ENCODE data around the gene MAP2K7.

Gene MAP2K7

DNA sequence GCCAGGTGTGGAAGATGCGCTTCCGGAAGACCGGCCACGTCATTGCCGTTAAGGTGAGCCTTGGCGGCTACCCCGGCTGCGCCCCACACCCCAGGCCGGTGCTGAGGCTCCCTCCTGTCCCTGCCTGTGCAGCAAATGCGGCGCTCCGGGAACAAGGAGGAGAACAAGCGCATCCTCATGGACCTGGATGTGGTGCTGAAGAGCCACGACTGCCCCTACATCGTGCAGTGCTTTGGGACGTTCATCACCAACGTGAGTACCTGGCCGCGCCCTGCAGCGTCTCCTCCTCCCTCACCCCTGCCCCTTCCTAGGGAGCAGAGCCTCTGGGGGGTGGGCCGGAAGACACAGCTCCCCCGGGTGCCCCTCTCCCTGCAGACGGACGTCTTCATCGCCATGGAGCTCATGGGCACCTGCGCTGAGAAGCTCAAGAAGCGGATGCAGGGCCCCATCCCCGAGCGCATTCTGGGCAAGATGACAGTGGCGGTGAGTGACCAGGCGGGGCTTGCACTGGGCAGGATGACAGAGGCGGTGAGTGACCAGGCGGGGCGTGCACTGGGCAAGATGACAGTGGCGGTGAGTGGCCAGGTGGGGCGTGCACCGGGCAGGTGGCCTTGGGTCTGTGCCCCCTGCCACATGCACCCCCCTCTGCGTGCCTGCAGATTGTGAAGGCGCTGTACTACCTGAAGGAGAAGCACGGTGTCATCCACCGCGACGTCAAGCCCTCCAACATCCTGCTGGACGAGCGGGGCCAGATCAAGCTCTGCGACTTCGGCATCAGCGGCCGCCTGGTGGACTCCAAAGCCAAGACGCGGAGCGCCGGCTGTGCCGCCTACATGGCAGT lies 6.9 kb downstream of the MAP2K7 start:
- TF ChIP-seq, protein P1, sequence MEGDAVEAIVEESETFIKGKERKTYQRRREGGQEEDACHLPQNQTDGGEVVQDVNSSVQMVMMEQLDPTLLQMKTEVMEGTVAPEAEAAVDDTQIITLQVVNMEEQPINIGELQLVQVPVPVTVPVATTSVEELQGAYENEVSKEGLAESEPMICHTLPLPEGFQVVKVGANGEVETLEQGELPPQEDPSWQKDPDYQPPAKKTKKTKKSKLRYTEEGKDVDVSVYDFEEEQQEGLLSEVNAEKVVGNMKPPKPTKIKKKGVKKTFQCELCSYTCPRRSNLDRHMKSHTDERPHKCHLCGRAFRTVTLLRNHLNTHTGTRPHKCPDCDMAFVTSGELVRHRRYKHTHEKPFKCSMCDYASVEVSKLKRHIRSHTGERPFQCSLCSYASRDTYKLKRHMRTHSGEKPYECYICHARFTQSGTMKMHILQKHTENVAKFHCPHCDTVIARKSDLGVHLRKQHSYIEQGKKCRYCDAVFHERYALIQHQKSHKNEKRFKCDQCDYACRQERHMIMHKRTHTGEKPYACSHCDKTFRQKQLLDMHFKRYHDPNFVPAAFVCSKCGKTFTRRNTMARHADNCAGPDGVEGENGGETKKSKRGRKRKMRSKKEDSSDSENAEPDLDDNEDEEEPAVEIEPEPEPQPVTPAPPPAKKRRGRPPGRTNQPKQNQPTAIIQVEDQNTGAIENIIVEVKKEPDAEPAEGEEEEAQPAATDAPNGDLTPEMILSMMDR (conservative IDR thresholded peaks at IDR 0.05; ENCODE audit: low read length): no peak
- no peak for DNase-seq (ENCODE audit: low read depth)
- H3K4me3 ChIP-seq (ENCODE audit: low read length): no peak overlapping the region

DNA sequence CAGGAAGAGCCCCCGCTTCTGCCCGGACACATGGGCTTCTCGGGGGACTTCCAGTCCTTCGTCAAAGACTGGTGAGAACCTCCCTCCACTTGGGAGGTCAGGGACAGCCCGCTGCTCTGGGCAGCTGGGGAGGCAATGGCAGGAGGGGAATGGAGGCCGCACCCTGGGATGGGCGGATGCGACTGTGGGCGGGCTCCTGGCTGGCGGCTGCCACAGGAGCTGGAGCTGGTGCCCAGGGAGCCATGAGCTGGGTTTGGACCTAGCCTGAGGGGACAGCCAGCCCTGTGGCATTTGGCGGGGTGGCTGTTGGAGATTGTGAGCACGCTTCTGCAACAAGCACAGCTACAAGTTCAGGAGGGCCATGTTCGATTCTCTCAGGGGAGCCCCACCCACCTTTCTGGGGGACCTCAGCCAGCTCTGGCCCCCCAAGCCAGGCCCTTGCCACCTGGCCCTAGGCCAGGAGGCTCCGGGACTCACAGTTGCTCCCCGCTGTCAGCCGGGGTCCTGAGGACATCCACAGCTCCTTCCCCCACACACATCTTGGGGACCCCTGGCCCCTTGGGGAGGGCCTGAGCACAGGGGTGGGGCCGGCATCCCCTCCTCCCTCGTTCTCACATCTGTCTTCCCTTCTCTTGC lies 7.9 kb downstream of the MAP2K7 start:
- TF ChIP-seq, protein P1 (conservative IDR thresholded peaks at IDR 0.05; ENCODE audit: low read length): no peak
- H3K4me3 ChIP-seq (ENCODE audit: low read length): no peak overlapping the region
- no peak for DNase-seq (ENCODE audit: low read depth)

DNA sequence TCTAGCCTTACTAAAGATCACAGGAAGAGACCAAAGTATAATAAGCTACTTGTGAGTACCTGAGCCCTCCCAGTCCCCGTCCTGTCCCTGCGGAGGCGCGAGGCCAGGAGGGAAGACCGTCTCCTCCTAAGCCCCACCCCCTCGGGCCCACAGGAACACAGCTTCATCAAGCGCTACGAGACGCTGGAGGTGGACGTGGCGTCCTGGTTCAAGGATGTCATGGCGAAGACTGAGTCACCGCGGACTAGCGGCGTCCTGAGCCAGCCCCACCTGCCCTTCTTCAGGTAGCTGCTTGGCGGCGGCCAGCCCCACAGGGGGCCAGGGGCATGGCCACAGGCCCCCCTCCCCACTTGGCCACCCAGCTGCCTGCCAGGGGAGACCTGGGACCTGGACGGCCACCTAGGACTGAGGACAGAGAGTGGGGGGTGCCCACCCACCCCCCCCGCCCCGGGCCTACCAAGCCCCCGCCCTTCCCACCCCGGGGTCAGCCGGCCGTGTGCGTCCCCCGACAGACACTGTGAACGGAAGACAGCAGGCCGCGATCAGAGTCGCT lies 8.5 kb downstream of the MAP2K7 start:
- DNase-seq (ENCODE audit: low read depth): no peak
- TF ChIP-seq, protein P1 (conservative IDR thresholded peaks at IDR 0.05; ENCODE audit: low read length): no peak
- H3K4me3 ChIP-seq (ENCODE audit: low read length): no peak overlapping the region

DNA sequence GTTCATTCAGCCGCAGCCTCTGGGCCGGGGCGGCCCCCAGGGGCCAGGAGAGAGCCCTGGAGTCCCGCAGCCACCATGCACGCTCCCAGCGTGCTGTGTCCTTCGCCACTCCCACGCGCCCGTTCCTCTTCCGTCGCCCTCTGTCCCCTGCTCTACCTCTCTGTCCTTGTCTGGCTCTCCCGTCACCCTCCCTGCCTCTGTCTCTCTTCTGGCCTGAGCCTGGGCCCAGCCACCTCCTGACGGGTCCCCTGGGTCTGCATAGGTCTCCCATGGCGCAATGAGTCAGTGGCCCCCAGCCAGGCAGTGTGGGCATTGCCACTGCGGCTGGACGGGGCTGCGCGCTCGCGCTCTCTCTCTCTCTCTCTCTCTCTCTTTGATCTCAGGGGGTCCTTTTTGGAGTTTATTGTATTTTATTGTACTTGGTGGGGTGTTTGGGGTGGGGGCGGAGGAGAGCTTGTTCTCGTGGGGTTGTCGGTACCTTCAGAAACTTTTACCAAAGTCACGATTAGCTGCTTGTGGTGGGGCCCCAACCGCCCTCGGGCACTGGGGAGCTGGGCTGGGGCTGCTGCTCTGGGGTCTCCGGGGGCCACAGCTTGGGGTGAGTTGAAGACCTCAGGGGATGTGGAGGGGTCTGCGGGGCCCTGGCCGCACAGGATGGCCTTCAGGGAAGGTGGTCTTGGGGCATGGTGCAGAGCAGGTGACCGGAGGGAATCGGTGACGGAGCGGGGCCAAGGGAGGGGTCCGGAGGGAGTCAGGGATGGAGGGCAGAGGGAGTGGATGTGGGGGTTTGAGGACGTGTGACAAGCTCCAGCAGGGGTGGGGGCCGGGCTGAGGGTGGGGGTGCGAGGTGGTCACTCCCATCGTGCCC lies 9.3 kb downstream of the MAP2K7 start:
- no peak for DNase-seq (ENCODE audit: low read depth)
- no peak overlapping the region for H3K4me3 ChIP-seq (ENCODE audit: low read length)
- TF ChIP-seq, protein P1 (conservative IDR thresholded peaks at IDR 0.05; ENCODE audit: low read length): no peak

DNA sequence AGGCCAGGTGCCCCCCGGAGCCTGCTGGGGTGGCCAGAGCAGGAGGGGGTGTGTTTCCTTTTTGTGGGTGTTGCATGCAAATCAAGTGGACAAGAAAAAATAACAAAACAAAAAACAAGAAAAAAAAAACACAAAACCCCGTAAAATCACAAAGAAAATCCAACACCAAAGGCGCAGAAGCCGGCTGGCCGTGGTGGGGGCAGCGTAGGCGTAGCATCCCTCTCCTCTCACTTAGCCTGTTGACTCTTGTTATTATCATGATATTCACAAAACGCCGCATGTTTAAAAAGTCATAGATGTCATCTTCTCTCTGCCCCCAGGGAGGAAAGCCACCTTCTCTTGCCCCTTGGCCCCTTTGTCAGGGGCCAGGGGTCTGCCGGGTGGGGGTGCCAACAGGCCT lies 10.0 kb downstream of the MAP2K7 start:
- no peak for DNase-seq (ENCODE audit: low read depth)
- TF ChIP-seq, protein P1 (conservative IDR thresholded peaks at IDR 0.05; ENCODE audit: low read length): no peak

DNA sequence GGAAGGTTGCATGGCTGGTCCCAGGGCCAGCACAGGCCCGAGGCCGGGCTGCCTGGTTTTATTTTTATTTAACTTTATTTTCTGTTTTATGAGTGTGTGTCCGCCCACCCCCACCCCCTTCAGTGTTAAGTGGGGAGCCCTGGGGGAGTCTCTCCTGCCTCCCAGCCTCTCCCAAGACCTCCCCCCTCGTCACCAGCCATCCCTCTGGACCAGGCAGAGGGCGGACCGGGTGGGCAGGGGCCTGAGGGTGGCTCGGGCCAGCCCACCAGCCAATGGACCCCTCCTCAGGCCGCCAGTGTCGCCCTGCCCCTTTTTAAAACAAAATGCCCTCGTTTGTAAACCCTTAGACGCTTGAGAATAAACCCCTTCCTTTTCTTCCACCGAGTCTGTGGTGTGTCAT lies 10.4 kb downstream of the MAP2K7 start:
- DNase-seq (ENCODE audit: low read depth): no peak
- TF ChIP-seq, protein P1 (conservative IDR thresholded peaks at IDR 0.05; ENCODE audit: low read length): no peak
- no peak overlapping the region for H3K4me3 ChIP-seq (ENCODE audit: low read length)

More for the DNA sequence above, 10.0 kb downstream of the MAP2K7 start:
- no peak overlapping the region for H3K4me3 ChIP-seq (ENCODE audit: low read length)
